Measurements from ENCODE around the gene VCX2. TPM values are rescaled to one million over a fixed set of nuclear protein-coding genes. Genes with fewer than 3 reads are reported as not detected.
"Not testable (repeated sequence)": the region's sequence is repeated elsewhere in the genome, so short reads cannot be mapped to it uniquely, and the experiment has no call there.

VCX2 gene
- polyA plus RNA-seq (2013, experiment 1 of 4) = not detected
- polyA plus RNA-seq (2013, experiment 2 of 4) = not detected
- polyA plus RNA-seq (2013, experiment 3 of 4) = not detected
- not detected for polyA plus RNA-seq (2013, experiment 4 of 4)

- H3K27ac ChIP-seq (ENCODE audit: insufficient read depth, low read depth, low read length, poor library complexity, severe bottlenecking); H3K9me3 ChIP-seq (ENCODE audit: control insufficient read depth, low read length); H3K36me3 ChIP-seq (ENCODE audit: control insufficient read depth, insufficient read depth, low read length); H3K4me1 ChIP-seq (ENCODE audit: control insufficient read depth, insufficient read depth, low read length); H3K4me3 ChIP-seq (ENCODE audit: insufficient read depth, low read depth, low read length); H3K27me3 ChIP-seq (ENCODE audit: control insufficient read depth, insufficient read depth, low read length, poor library complexity, severe bottlenecking): not testable (repeated sequence)
- WGBS, 2 experiments = 92% methylated on average over 2 of the region's 3 CpGs; no CpG with 5 or more reads in 1 of the 2 experiments
Measured at GRCh38 chrX:8171169-8171568, at the start of gene VCX2. TSS of gene VCX2 (minus strand) at chrX:8171267. CDS start at chrX:8170643, 624 bp downstream.

- H3K36me3 ChIP-seq (ENCODE audit: control insufficient read depth, insufficient read depth, low read length) = no peaks in the 10 kb centered on the region
- 68 to 72% methylated on average over 4 of the region's 4 CpGs for WGBS, 2 experiments
- no peaks in the 10 kb centered on the region for H3K4me1 ChIP-seq (ENCODE audit: control insufficient read depth, insufficient read depth, low read length)
- H3K4me3 ChIP-seq (ENCODE audit: insufficient read depth, low read depth, low read length) = no peak overlapping the region
- no peak overlapping the region for H3K27ac ChIP-seq (ENCODE audit: insufficient read depth, low read depth, low read length, poor library complexity, severe bottlenecking)
- H3K27me3 ChIP-seq (ENCODE audit: control insufficient read depth, insufficient read depth, low read length, poor library complexity, severe bottlenecking) = no peaks in the 10 kb centered on the region
- H3K9me3 ChIP-seq (ENCODE audit: control insufficient read depth, low read length) = no peaks in the 10 kb centered on the region
Measured at GRCh38 chrX:8204943-8205342, 33.9 kb upstream of the VCX2 start.

- 56 to 66% methylated on average over 3 to 4 of the region's 6 CpGs for WGBS, 2 experiments
- no peak overlapping the region for H3K4me3 ChIP-seq (ENCODE audit: insufficient read depth, low read depth, low read length)
- H3K27ac ChIP-seq (ENCODE audit: insufficient read depth, low read depth, low read length, poor library complexity, severe bottlenecking) = no peak overlapping the region
- no peaks in the 10 kb centered on the region for H3K36me3 ChIP-seq (ENCODE audit: control insufficient read depth, insufficient read depth, low read length)
- H3K27me3 ChIP-seq (ENCODE audit: control insufficient read depth, insufficient read depth, low read length, poor library complexity, severe bottlenecking) = no peaks in the 10 kb centered on the region
- no peaks in the 10 kb centered on the region for H3K4me1 ChIP-seq (ENCODE audit: control insufficient read depth, insufficient read depth, low read length)
- no peaks in the 10 kb centered on the region for H3K9me3 ChIP-seq (ENCODE audit: control insufficient read depth, low read length)
Measured at GRCh38 chrX:8204169-8204935, 33.3 kb upstream of the VCX2 start.

- no peaks in the 10 kb centered on the region for H3K27me3 ChIP-seq (ENCODE audit: control insufficient read depth, insufficient read depth, low read length, poor library complexity, severe bottlenecking)
- no peaks in the 10 kb centered on the region for H3K4me1 ChIP-seq (ENCODE audit: control insufficient read depth, insufficient read depth, low read length)
- H3K9me3 ChIP-seq (ENCODE audit: control insufficient read depth, low read length) = no peaks in the 10 kb centered on the region
- H3K36me3 ChIP-seq (ENCODE audit: control insufficient read depth, insufficient read depth, low read length) = no peaks in the 10 kb centered on the region
- H3K27ac ChIP-seq (ENCODE audit: insufficient read depth, low read depth, low read length, poor library complexity, severe bottlenecking) = no peak overlapping the region
- H3K4me3 ChIP-seq (ENCODE audit: insufficient read depth, low read depth, low read length) = no peak overlapping the region
- WGBS, 2 experiments = 72% methylated on average over 8 of the region's 8 CpGs
Measured at GRCh38 chrX:8201896-8202331, 30.8 kb upstream of the VCX2 start.

- Histone ChIP-seq H3K4me1 (ENCODE audit: control insufficient read depth, insufficient read depth, low read length) (no peaks in the 10 kb centered on the region), H3K27me3 (ENCODE audit: control insufficient read depth, insufficient read depth, low read length, poor library complexity, severe bottlenecking) (no peaks in the 10 kb centered on the region), H3K4me3 (ENCODE audit: insufficient read depth, low read depth, low read length) (no peak overlapping the region), H3K27ac (ENCODE audit: insufficient read depth, low read depth, low read length, poor library complexity, severe bottlenecking) (no peak overlapping the region), H3K36me3 (ENCODE audit: control insufficient read depth, insufficient read depth, low read length) (no peaks in the 10 kb centered on the region), H3K9me3 (ENCODE audit: control insufficient read depth, low read length) (no peaks in the 10 kb centered on the region)
- WGBS, 2 experiments = 89 to 90% methylated on average over 7 of the region's 7 CpGs
Measured at GRCh38 chrX:8196776-8197175, 25.7 kb upstream of the VCX2 start.

- no peaks in the 10 kb centered on the region for H3K36me3 ChIP-seq (ENCODE audit: control insufficient read depth, insufficient read depth, low read length)
- H3K27ac ChIP-seq (ENCODE audit: insufficient read depth, low read depth, low read length, poor library complexity, severe bottlenecking) = no peak overlapping the region
- H3K27me3 ChIP-seq (ENCODE audit: control insufficient read depth, insufficient read depth, low read length, poor library complexity, severe bottlenecking) = no peaks in the 10 kb centered on the region
- no peaks in the 10 kb centered on the region for H3K4me1 ChIP-seq (ENCODE audit: control insufficient read depth, insufficient read depth, low read length)
- no peak overlapping the region for H3K4me3 ChIP-seq (ENCODE audit: insufficient read depth, low read depth, low read length)
- no peaks in the 10 kb centered on the region for H3K9me3 ChIP-seq (ENCODE audit: control insufficient read depth, low read length)
- WGBS, 2 experiments = 81 to 88% methylated on average over 2 of the region's 2 CpGs
Measured at GRCh38 chrX:8194216-8194615, 23.1 kb upstream of the VCX2 start.

GRCh38 chrX:8192276-8192675 is 21.2 kb upstream of the VCX2 start:
- WGBS, 2 experiments = 100% methylated on average over 2 of the region's 2 CpGs; no CpG with 5 or more reads in 1 of the 2 experiments

GRCh38 chrX:8191022-8191421 is 20.0 kb upstream of the VCX2 start:
- H3K27me3 ChIP-seq (ENCODE audit: control insufficient read depth, insufficient read depth, low read length, poor library complexity, severe bottlenecking) = no peaks in the 10 kb centered on the region
- no peaks in the 10 kb centered on the region for H3K36me3 ChIP-seq (ENCODE audit: control insufficient read depth, insufficient read depth, low read length)
- no peak overlapping the region for H3K27ac ChIP-seq (ENCODE audit: insufficient read depth, low read depth, low read length, poor library complexity, severe bottlenecking)
- no peaks in the 10 kb centered on the region for H3K9me3 ChIP-seq (ENCODE audit: control insufficient read depth, low read length)
- H3K4me3 ChIP-seq (ENCODE audit: insufficient read depth, low read depth, low read length) = no peak overlapping the region
- no peaks in the 10 kb centered on the region for H3K4me1 ChIP-seq (ENCODE audit: control insufficient read depth, insufficient read depth, low read length)
- 93 to 95% methylated on average over 8 of the region's 8 CpGs for WGBS, 2 experiments

More at GRCh38 chrX:8192276-8192675, 21.2 kb upstream of the VCX2 start:
- no peaks in the 10 kb centered on the region for H3K9me3 ChIP-seq (ENCODE audit: control insufficient read depth, low read length)
- H3K27ac ChIP-seq (ENCODE audit: insufficient read depth, low read depth, low read length, poor library complexity, severe bottlenecking) = no peak overlapping the region
- H3K27me3 ChIP-seq (ENCODE audit: control insufficient read depth, insufficient read depth, low read length, poor library complexity, severe bottlenecking) = no peaks in the 10 kb centered on the region
- H3K4me1 ChIP-seq (ENCODE audit: control insufficient read depth, insufficient read depth, low read length) = no peaks in the 10 kb centered on the region
- no peak overlapping the region for H3K4me3 ChIP-seq (ENCODE audit: insufficient read depth, low read depth, low read length)
- H3K36me3 ChIP-seq (ENCODE audit: control insufficient read depth, insufficient read depth, low read length) = no peaks in the 10 kb centered on the region

GRCh38 chrX:8190341-8190830 is 19.3 kb upstream of the VCX2 start:
- Histone ChIP-seq H3K9me3 (ENCODE audit: control insufficient read depth, low read length) (no peaks in the 10 kb centered on the region), H3K27ac (ENCODE audit: insufficient read depth, low read depth, low read length, poor library complexity, severe bottlenecking) (no peak overlapping the region), H3K4me3 (ENCODE audit: insufficient read depth, low read depth, low read length) (no peak overlapping the region), H3K4me1 (ENCODE audit: control insufficient read depth, insufficient read depth, low read length) (no peaks in the 10 kb centered on the region), H3K27me3 (ENCODE audit: control insufficient read depth, insufficient read depth, low read length, poor library complexity, severe bottlenecking) (no peaks in the 10 kb centered on the region), H3K36me3 (ENCODE audit: control insufficient read depth, insufficient read depth, low read length) (no peaks in the 10 kb centered on the region)
- WGBS, 2 experiments = 100% methylated on average over 3 to 4 of the region's 4 CpGs

GRCh38 chrX:8189096-8189830 is 18.2 kb upstream of the VCX2 start:
- WGBS, 2 experiments = 94 to 96% methylated on average over 5 to 6 of the region's 6 CpGs
- Histone ChIP-seq H3K4me1 (ENCODE audit: control insufficient read depth, insufficient read depth, low read length) (no peaks in the 10 kb centered on the region), H3K9me3 (ENCODE audit: control insufficient read depth, low read length) (no peaks in the 10 kb centered on the region), H3K36me3 (ENCODE audit: control insufficient read depth, insufficient read depth, low read length) (no peaks in the 10 kb centered on the region), H3K27me3 (ENCODE audit: control insufficient read depth, insufficient read depth, low read length, poor library complexity, severe bottlenecking) (no peaks in the 10 kb centered on the region), H3K4me3 (ENCODE audit: insufficient read depth, low read depth, low read length) (no peak overlapping the region), H3K27ac (ENCODE audit: insufficient read depth, low read depth, low read length, poor library complexity, severe bottlenecking) (no peak overlapping the region)
